GM18951 (cell line): Measurements from ENCODE around the gene CHCHD5.

Experiments used
- POLR2A ChIP-seq: IDR thresholded peaks from 4 replicates; pipeline ENCODE4 v1.6.1; 2011; ENCODE audit warnings: mild to moderate bottlenecking; ENCODE audit not compliant: insufficient read length, insufficient read depth; ENCODE audit errors: extremely low read depth
- in situ Hi-C: fragments of 300-500 bp; cut with MboI; formaldehyde crosslinking; loops from one replicate; pipeline ENCODE4 v1.12.0; 2022; ENCODE audit warnings: low sequenced_read_pairs, mixed read lengths, inconsistent platforms; ENCODE audit not compliant: unreplicated experiment

CHCHD5 gene

DNA sequence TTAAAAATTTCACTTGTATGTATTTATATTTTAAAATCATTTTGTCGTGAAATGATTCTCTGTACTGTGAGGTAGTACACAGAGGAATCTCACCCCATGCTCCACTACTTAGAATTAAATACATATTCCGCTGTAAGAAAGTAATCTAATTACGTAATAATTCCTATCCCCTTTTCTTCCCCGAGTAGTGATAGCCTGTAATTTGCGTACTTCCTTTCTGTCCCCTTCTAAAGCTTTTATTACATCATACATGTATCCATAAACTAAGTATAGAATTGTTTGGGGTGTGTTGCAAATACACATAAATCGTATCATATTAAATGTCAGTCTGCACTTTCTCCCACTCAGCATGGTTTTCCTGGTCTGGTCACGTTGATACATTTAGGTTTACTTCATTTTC is 12.4 kb upstream of the CHCHD5 start:
- in situ Hi-C loops, result no loop called here
- no peak for TF ChIP-seq POLR2A

DNA sequence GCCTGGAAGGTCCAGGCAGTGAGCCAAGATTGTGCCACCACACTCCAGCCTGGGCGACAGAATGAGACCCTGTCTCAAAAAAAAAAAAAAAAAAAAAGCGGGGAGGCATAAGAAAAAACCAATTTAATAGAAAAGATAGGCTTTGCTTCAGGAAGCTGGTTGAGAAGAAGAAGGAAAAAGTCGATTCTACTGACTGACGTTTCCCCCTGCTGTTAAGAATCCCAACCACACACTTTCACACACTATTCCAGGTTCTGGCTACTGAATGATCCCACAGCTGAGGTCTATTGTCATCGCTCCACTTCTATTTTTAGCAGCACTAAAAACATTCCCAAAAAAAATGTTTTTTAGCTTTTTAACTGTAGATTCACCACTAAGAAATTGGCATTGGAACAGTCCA is 6.7 kb upstream of the CHCHD5 start:
- in situ Hi-C loops, result no loop called here
- no peak for TF ChIP-seq POLR2A

- no peak for TF ChIP-seq POLR2A
- in situ Hi-C loops, result no loop called here
Observed at GRCh38 chr2:112579241-112579640, 5.2 kb upstream of the CHCHD5 start.

GRCh38 chr2:112580084-112580483 is 4.3 kb upstream of the CHCHD5 start:
- in situ Hi-C loops, result no loop called here
- TF ChIP-seq POLR2A, result no peak

GRCh38 chr2:112582314-112582746 is 2.1 kb upstream of the CHCHD5 start:
- in situ Hi-C loops, result no loop called here
- no peak for TF ChIP-seq POLR2A

DNA sequence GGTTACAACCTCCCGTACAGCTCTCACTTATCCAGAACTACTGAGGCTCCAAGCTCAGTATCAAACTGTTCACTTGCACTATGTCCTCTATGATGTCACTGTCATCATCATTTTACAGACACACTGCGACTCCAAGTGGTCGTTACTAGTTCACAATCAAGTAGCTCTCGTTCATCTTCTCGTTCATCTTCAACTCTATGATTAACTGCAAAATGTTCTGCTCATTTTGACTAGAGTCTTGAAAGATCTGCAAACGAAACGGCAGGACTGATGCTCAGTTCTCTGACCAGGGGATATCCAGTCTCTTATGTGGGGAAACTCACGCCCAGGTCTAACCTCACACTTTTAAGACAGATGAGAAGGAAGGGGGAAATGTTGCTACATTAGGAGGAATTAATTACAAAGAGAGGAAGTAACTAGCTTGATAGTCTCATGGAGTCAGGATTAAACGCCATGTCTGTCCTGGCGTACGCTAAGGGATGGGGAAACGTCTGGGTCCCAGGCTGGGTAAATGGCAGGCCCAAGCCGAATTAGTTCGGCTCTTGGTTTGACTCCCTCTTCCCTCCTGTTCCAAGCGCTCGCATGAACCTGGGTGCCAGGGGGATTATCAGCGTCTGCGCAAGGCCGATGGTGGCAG is 794 bp upstream of the CHCHD5 start:
- in situ Hi-C loops, result no loop called here

GRCh38 chr2:112584891-112585250 is 462 bp downstream of the CHCHD5 start:
- TF ChIP-seq POLR2A, result no peak
- in situ Hi-C loops, result no loop called here

More for the DNA sequence above, 794 bp upstream of the CHCHD5 start:
- TF ChIP-seq POLR2A, result no peak

GRCh38 chr2:112585400-112585799 is 991 bp downstream of the CHCHD5 start:
- TF ChIP-seq POLR2A, result no peak
- in situ Hi-C loops, result no loop called here

- no peak for TF ChIP-seq POLR2A
- in situ Hi-C loops, result no loop called here
Observed at GRCh38 chr2:112585873-112586464, 1.6 kb downstream of the CHCHD5 start.

DNA sequence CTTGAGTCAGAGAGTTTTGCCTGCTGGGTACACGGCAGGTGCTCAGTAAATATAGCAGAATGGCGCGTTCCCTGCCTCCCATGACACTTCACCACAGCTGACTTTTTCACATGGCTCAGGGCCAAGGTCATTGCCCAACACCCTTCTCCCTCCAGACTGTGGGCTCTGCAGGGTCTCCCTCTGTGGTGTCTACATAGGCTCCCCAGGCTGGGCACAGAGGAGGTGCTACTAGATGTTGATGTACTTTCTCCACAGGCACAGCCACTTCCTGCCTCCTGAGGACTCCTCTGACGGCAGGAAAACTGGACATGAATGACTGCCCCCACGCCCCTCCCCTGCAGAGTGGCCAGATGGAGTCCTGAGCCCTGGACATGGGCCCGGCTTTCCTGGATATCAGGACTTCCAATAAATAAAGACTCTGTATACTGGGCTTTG is 4.2 kb downstream of the CHCHD5 start:
- no peak for TF ChIP-seq POLR2A
- in situ Hi-C loops, result no loop called here

DNA sequence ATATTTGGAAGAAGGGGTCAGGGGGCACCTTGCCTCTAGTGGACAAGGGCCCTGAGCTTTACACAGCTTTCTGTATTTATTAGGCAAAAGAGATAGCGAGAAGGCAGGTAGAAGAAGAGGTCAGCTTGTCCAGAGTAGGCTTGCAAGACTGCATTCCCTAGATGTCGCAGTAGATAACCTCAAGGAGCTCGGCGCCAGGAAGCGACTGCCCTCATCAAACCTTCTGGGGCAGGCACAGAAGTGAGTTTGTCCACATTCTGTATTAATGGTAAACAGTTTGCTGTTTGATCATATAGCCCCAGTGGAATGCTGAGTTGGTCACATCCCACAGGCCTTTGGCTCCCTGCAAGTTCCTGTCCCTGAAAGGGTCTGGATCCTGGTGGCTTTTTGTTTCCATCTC is 7.0 kb downstream of the CHCHD5 start:
- in situ Hi-C loops, result no loop called here
- no peak for TF ChIP-seq POLR2A

DNA sequence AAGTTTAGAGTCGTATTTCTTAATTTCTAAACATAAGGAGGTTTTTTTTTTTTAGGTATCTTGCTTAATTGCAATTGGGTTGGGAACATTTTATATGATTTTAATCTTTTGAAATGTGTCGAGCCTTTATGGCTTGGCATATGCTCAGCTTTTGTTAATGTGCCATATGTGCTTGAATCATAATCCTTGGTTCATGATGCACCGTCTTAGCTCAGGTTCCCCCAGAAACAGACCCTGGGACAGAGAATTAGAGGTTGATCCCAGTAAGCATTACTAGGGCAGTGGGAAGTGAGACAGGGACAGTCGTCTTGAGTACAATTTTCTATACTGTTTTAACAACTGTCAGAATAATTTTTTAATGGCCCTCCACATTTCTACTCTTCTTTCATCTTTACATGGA is 9.3 kb downstream of the CHCHD5 start:
- in situ Hi-C loops, result no loop called here
- TF ChIP-seq POLR2A, result no peak

DNA sequence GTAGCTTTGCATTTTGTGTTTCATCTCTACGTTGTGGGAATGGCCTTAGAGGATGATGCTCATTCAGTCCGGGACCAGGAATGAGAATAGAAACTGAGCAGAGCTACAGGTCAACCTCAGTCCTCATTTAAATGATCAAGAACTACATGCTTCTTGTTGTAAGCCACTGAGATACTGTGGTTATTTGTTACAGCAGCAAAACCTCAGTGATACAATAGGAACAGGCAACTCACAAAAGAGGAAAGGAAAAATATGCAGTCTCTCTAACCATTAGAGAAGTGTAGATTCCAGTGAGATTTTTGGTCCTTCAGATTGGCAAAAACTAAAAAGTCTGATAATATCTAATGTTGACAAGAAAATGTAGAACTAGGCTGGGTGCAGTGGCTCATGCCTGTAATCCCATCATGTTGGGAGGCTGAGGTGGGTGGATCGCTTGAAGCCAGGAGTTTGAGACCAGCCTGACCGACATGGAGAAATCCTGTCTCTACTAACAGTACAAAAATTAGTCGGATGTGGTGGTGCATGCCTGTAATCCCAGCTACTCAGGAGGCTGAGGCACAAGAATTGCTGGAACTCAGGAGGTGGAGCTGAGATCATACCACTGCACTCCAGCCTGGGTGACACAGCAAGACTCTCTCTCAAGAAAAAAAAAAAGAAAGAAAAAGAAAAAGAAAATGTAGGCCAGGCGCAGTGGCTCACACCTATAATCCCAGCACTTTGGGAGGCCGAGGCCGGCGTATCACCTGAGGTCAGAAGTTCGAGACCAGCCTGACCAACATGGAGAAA is 13.3 kb downstream of the CHCHD5 start:
- in situ Hi-C loops, result no loop called here
- no peak for TF ChIP-seq POLR2A

GRCh38 chr2:112600634-112601033 is 16.2 kb downstream of the CHCHD5 start:
- in situ Hi-C loops, result loop anchor here (5.0 to 25.0 kb wide), 2 partner anchors 132 to 337 kb away; no protein-coding TSS in a partner anchor
- TF ChIP-seq POLR2A, result no peak
